ENCODE data around the gene LRFN2. TPM values are rescaled to one million over a fixed set of nuclear protein-coding genes. Genes with fewer than 3 reads are reported as not detected.

LRFN2 gene
- total RNA-seq, 1 experiment from 2014 or later = 26.6 TPM

- Histone ChIP-seq H3K4me3 (ENCODE audit: low read depth, low read length, poor library complexity, severe bottlenecking) (no peak overlapping the region), H3K4me1 (ENCODE audit: insufficient read depth, low read length, poor library complexity, severe bottlenecking) (peaks cover 3% of the 10 kb centered on the region), H3K9me3 (ENCODE audit: low read depth, low read length, poor library complexity, severe bottlenecking) (no peaks in the 10 kb centered on the region), H3K36me3 (ENCODE audit: insufficient read depth, low read length, poor library complexity, severe bottlenecking) (no peaks in the 10 kb centered on the region), H3K27me3 (replicated peaks; ENCODE audit: insufficient read depth, low read depth, low read length, poor library complexity) (no peaks in the 10 kb centered on the region), H3K27ac (ENCODE audit: low read depth, low read length, poor library complexity, severe bottlenecking) (no peak overlapping the region)
- POLR2A ChIA-PET (ENCODE audit: low non-redundant PET) = interaction anchor here (0.6 kb wide), 1 partner anchor 86 kb away, joined by 3 read pairs; no protein-coding TSS in a partner anchor
- TF ChIP-seq CTCF (conservative IDR thresholded peaks at IDR 0.05; ENCODE audit: low read depth, low read length) (no peak), EZH2 (IDR thresholded peaks at IDR 0.05; ENCODE audit: borderline replicate concordance, low read depth, low read length, poor library complexity, severe bottlenecking) (no peak)
- intact Hi-C loops (cut with micrococcal nuclease; ENCODE audit: unreplicated experiment) = no loop called here
- CTCF ChIA-PET = no interaction called here
- no peak for DNase-seq (ENCODE audit: low spot score)
- BruUV-seq (replicated peaks) = no TSS peak
These were observed 167.0 kb downstream of the LRFN2 start for GRCh38 chr6:40419946-40420728.

- Histone ChIP-seq H3K27me3 (replicated peaks; ENCODE audit: insufficient read depth, low read depth, low read length, poor library complexity) (no peaks in the 10 kb centered on the region), H3K27ac (ENCODE audit: low read depth, low read length, poor library complexity, severe bottlenecking) (no peak overlapping the region), H3K9me3 (ENCODE audit: low read depth, low read length, poor library complexity, severe bottlenecking) (no peaks in the 10 kb centered on the region), H3K36me3 (ENCODE audit: insufficient read depth, low read length, poor library complexity, severe bottlenecking) (no peaks in the 10 kb centered on the region), H3K4me1 (ENCODE audit: insufficient read depth, low read length, poor library complexity, severe bottlenecking) (peaks cover 3% of the 10 kb centered on the region), H3K4me3 (ENCODE audit: low read depth, low read length, poor library complexity, severe bottlenecking) (no peak overlapping the region)
- DNase-seq (ENCODE audit: low spot score) = no peak
- intact Hi-C loops (cut with micrococcal nuclease; ENCODE audit: unreplicated experiment) = no loop called here
- ChIA-PET POLR2A (ENCODE audit: low non-redundant PET) (interaction anchor here (0.6 kb wide), 1 partner anchor 86 kb away, joined by 3 read pairs; no protein-coding TSS in a partner anchor), CTCF (no interaction called here)
- no TSS peak for BruUV-seq (replicated peaks)
- no peak for TF ChIP-seq EZH2 (IDR thresholded peaks at IDR 0.05; ENCODE audit: borderline replicate concordance, low read depth, low read length, poor library complexity, severe bottlenecking)
- no peak for TF ChIP-seq CTCF (conservative IDR thresholded peaks at IDR 0.05; ENCODE audit: low read depth, low read length)
These were observed 167.8 kb downstream of the LRFN2 start for GRCh38 chr6:40419377-40419776.

GRCh38 chr6:40417031-40417430 lies 170.1 kb downstream of the LRFN2 start:
- intact Hi-C loops (cut with micrococcal nuclease; ENCODE audit: unreplicated experiment) = no loop called here
- POLR2A ChIA-PET (ENCODE audit: low non-redundant PET) = no interaction called here
- no peak for DNase-seq (ENCODE audit: low spot score)
- no peaks in the 10 kb centered on the region for H3K9me3 ChIP-seq (ENCODE audit: low read depth, low read length, poor library complexity, severe bottlenecking)
- H3K27me3 ChIP-seq (replicated peaks; ENCODE audit: insufficient read depth, low read depth, low read length, poor library complexity) = no peaks in the 10 kb centered on the region
- TF ChIP-seq CTCF (conservative IDR thresholded peaks at IDR 0.05; ENCODE audit: low read depth, low read length) (no peak), EZH2 (IDR thresholded peaks at IDR 0.05; ENCODE audit: borderline replicate concordance, low read depth, low read length, poor library complexity, severe bottlenecking) (no peak)
- CTCF ChIA-PET = no interaction called here
- H3K36me3 ChIP-seq (ENCODE audit: insufficient read depth, low read length, poor library complexity, severe bottlenecking) = no peaks in the 10 kb centered on the region
- no peak overlapping the region for H3K4me3 ChIP-seq (ENCODE audit: low read depth, low read length, poor library complexity, severe bottlenecking)
- no peak overlapping the region for H3K27ac ChIP-seq (ENCODE audit: low read depth, low read length, poor library complexity, severe bottlenecking)
- peaks cover 8% of the 10 kb centered on the region for H3K4me1 ChIP-seq (ENCODE audit: insufficient read depth, low read length, poor library complexity, severe bottlenecking)
- BruUV-seq (replicated peaks) = no TSS peak
